MM.1S (cell line): ENCODE data around the gene UBP1.

Experiments
- DNase-seq: peaks from one replicate; pipeline ENCODE4 v3.0.0-alpha.2; 2015
- H2AFZ ChIP-seq: fragments of 300-600 bp; sonication (generic); 2 replicates; pipeline ENCODE4 v1.6.0; 2016; ENCODE audit warnings: antibody characterized with exemption, low read length
- H3F3A ChIP-seq: fragments of 300-600 bp; sonication (generic); 2 replicates; pipeline ENCODE4 v1.6.1; 2016; ENCODE audit warnings: mild to moderate bottlenecking, antibody characterized with exemption, low read length, moderate library complexity, mixed read lengths; ENCODE audit not compliant: insufficient read depth
- H3K27ac ChIP-seq: fragments of 300-600 bp; sonication (generic); 2 replicates; pipeline ENCODE4 v1.5.1; 2016; ENCODE audit warnings: mild to moderate bottlenecking, low read length
- H3K27me3 ChIP-seq: fragments of 300-600 bp; sonication (generic); replicated peaks from 2 replicates; pipeline ENCODE4 v1.6.0; 2016; ENCODE audit warnings: low read length; ENCODE audit not compliant: insufficient read depth
- H3K36me3 ChIP-seq: fragments of 300-600 bp; sonication (generic); replicated peaks from 2 replicates; pipeline ENCODE4 v1.6.1; 2016; ENCODE audit warnings: mild to moderate bottlenecking, low read length, mixed read lengths; ENCODE audit not compliant: insufficient read depth
- H3K4me1 ChIP-seq: fragments of 300-600 bp; sonication (generic); 2 replicates; pipeline ENCODE4 v1.6.1; 2016; ENCODE audit warnings: low read length, mixed read lengths
- H3K4me2 ChIP-seq: fragments of 300-600 bp; sonication (generic); 2 replicates; pipeline ENCODE4 v1.6.0; 2016; ENCODE audit warnings: low read depth, low read length
- H3K4me3 ChIP-seq: fragments of 300-600 bp; sonication (generic); 2 replicates; pipeline ENCODE4 v1.5.1; 2016; ENCODE audit warnings: low read length, mixed read lengths
- H3K79me2 ChIP-seq: fragments of 300-600 bp; sonication (generic); 2 replicates; pipeline ENCODE4 v1.6.1; 2016; ENCODE audit warnings: mixed run types, low read length, mixed read lengths
- H3K9ac ChIP-seq: fragments of 300-600 bp; sonication (generic); 2 replicates; pipeline ENCODE4 v1.6.1; 2016; ENCODE audit warnings: low read length, mixed read lengths
- H3K9me2 ChIP-seq: fragments of 300-600 bp; sonication (generic); replicated peaks from 2 replicates; pipeline ENCODE4 v1.6.1; 2016; ENCODE audit warnings: mild to moderate bottlenecking, low read length, mixed read lengths; ENCODE audit not compliant: insufficient read depth
- H3K9me3 ChIP-seq: fragments of 300-600 bp; sonication (generic); replicated peaks from 2 replicates; pipeline ENCODE4 v1.6.1; 2016; ENCODE audit warnings: mild to moderate bottlenecking, low read length, mixed read lengths; ENCODE audit not compliant: insufficient read depth
- H4K20me1 ChIP-seq: fragments of 300-600 bp; sonication (generic); 2 replicates; pipeline ENCODE4 v1.6.1; 2016; ENCODE audit warnings: mild to moderate bottlenecking, low read length, moderate library complexity, mixed read lengths; ENCODE audit not compliant: insufficient read depth
- EZH2 ChIP-seq: fragments of 300-600 bp; sonication (generic); optimal IDR thresholded peaks from 2 replicates; pipeline ENCODE3; 2017; ENCODE audit warnings: low read depth, mild to moderate bottlenecking, antibody characterized with exemption, low read length, mixed read lengths
- EZH2phosphoT487 ChIP-seq: fragments of 300-600 bp; sonication (generic); IDR thresholded peaks from 2 replicates; pipeline ENCODE4 v1.6.1; 2018; ENCODE audit warnings: antibody characterized with exemption, low read length
- TF ChIP-seq, protein P1 (sequence below): fragments of 300-600 bp; sonication (generic); IDR thresholded peaks from 2 replicates; pipeline ENCODE4 v1.5.1; 2016; ENCODE audit warnings: antibody characterized with exemption, low read length, mixed read lengths

Gene UBP1

DNA sequence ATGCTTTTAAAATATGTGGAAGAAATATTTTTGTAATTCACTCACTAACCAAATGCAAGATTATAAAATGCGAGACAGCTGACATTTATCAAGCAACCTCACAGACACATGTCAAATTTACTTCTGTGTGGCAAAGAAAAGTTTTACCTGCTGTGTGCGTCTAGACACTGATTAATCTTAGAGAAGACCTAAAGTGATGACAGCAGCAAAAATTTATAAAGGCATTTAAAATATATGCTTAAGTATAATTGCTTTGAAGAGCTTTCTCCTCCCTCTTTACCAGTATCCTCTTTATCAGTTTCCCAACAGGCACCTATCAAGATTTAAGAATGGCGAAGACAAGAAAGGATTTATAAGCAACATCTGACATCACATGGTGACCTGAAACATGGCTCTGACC, 37.3 kb downstream of the UBP1 start:
- Histone ChIP-seq H3K4me3 (no peak overlapping the region), H3K27me3 (no peaks in the 10 kb centered on the region), H3K9ac (no peak overlapping the region), H3K4me1 (no peaks in the 10 kb centered on the region), H3K79me2 (no peaks in the 10 kb centered on the region), H3K36me3 (peaks cover 4% of the 10 kb centered on the region), H3F3A (no peaks in the 10 kb centered on the region), H2AFZ (no peak overlapping the region), H3K9me3 (no peaks in the 10 kb centered on the region), H3K9me2 (no peaks in the 10 kb centered on the region), H4K20me1 (no peaks in the 10 kb centered on the region), H3K4me2 (no peak overlapping the region), H3K27ac (no peak overlapping the region)
- no peak for DNase-seq
- TF ChIP-seq, protein P1, sequence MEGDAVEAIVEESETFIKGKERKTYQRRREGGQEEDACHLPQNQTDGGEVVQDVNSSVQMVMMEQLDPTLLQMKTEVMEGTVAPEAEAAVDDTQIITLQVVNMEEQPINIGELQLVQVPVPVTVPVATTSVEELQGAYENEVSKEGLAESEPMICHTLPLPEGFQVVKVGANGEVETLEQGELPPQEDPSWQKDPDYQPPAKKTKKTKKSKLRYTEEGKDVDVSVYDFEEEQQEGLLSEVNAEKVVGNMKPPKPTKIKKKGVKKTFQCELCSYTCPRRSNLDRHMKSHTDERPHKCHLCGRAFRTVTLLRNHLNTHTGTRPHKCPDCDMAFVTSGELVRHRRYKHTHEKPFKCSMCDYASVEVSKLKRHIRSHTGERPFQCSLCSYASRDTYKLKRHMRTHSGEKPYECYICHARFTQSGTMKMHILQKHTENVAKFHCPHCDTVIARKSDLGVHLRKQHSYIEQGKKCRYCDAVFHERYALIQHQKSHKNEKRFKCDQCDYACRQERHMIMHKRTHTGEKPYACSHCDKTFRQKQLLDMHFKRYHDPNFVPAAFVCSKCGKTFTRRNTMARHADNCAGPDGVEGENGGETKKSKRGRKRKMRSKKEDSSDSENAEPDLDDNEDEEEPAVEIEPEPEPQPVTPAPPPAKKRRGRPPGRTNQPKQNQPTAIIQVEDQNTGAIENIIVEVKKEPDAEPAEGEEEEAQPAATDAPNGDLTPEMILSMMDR: no peak
- no peak for TF ChIP-seq EZH2phosphoT487
- TF ChIP-seq EZH2: no peak

DNA sequence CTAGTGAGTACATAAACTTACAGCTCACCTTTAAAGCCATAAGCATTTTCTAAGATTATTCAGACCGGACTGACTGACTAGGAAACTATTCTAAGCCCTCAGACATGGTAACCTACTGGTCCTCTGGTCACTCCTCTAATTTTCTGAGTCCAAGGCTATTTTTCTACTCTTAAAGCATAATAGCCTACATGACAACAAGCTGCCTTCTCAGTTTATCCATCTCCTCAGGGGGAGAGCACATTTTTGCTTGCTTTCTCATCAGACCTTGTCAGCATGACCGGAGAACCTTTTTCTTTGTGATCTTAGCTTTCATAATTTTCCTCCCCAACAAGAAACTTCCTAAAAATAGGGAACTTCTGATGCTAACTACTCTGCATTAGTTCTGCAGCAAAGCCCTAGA, 38.4 kb downstream of the UBP1 start:
- Histone ChIP-seq H3K9me3 (no peaks in the 10 kb centered on the region), H3K27me3 (no peaks in the 10 kb centered on the region), H3K9me2 (no peaks in the 10 kb centered on the region), H3K27ac (no peak overlapping the region), H3K79me2 (no peaks in the 10 kb centered on the region), H3K4me3 (no peak overlapping the region), H2AFZ (no peak overlapping the region), H3K4me1 (no peaks in the 10 kb centered on the region), H3K9ac (no peak overlapping the region), H3F3A (no peaks in the 10 kb centered on the region), H3K4me2 (no peak overlapping the region), H4K20me1 (no peaks in the 10 kb centered on the region), H3K36me3 (peaks cover 4% of the 10 kb centered on the region; the same call in 1 of the 2 replicates)
- DNase-seq: no peak
- TF ChIP-seq, protein P1: no peak
- TF ChIP-seq EZH2 (no peak), EZH2phosphoT487 (no peak)

DNA sequence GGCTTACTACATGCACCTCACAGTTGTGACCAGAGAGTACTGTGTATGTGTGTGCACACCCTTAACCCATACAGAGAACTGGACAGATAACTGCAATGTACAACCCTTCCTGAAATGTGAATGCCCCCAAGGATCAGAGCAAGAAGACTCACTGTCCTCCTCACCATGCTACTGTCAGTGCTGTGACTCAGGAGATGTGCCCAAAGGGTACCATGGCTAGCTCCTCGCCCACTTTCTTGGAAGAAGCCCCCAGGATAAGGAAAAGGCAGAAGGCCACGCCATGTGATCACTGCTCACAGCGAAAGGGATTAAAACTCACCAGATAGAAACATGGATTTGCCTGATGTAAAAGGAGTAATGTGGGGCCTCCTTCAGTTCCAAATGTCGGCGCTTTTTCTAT, 41.8 kb downstream of the UBP1 start:
- Histone ChIP-seq H3K4me2 (no peak overlapping the region), H3K36me3 (peaks cover 7% of the 10 kb centered on the region; the same call in 1 of the 2 replicates), H3F3A (no peaks in the 10 kb centered on the region), H3K9ac (no peak overlapping the region), H3K27me3 (no peaks in the 10 kb centered on the region), H3K4me1 (no peaks in the 10 kb centered on the region), H3K4me3 (no peak overlapping the region), H3K27ac (no peak overlapping the region), H4K20me1 (no peaks in the 10 kb centered on the region), H3K79me2 (no peaks in the 10 kb centered on the region), H3K9me2 (no peaks in the 10 kb centered on the region), H2AFZ (no peak overlapping the region), H3K9me3 (no peaks in the 10 kb centered on the region)
- DNase-seq: no peak
- TF ChIP-seq, protein P1: no peak
- no peak for TF ChIP-seq EZH2
- TF ChIP-seq EZH2phosphoT487: no peak
